ENCODE data around the gene JPT2.
A peak's percentile ranks its signal among the peaks of the same experiment; 100 is the strongest.

JPT2 gene

GRCh38 chr16:1677942-1678499 is at the start of gene JPT2:
Gene JPT2, plus strand, starts transcription at chr16:1678279. Its CDS starts 34 bp downstream, at chr16:1678313.
- peak; percentile 89 for DNase-seq

GRCh38 chr16:1630450-1631213 is 47.4 kb upstream of the JPT2 start:
- DNase-seq = no peak

GRCh38 chr16:1631230-1631629 is 46.8 kb upstream of the JPT2 start:
- no peak for DNase-seq

GRCh38 chr16:1631931-1632637 is 46.0 kb upstream of the JPT2 start:
- no peak for DNase-seq

- no peak for DNase-seq
Observed at GRCh38 chr16:1632638-1632970, 45.5 kb upstream of the JPT2 start.

GRCh38 chr16:1633310-1633709 is 44.8 kb upstream of the JPT2 start:
- DNase-seq = no peak

- no peak for DNase-seq
Observed at GRCh38 chr16:1634541-1634940, 43.5 kb upstream of the JPT2 start.

GRCh38 chr16:1635070-1635469 is 43.0 kb upstream of the JPT2 start:
- no peak for DNase-seq

GRCh38 chr16:1637526-1637925 is 40.6 kb upstream of the JPT2 start:
- DNase-seq = no peak

- DNase-seq = no peak
Observed at GRCh38 chr16:1638757-1639156, 39.3 kb upstream of the JPT2 start.

- DNase-seq = no peak
Observed at GRCh38 chr16:1639282-1639681, 38.8 kb upstream of the JPT2 start.

- no peak for DNase-seq
Observed at GRCh38 chr16:1639860-1640259, 38.2 kb upstream of the JPT2 start.

GRCh38 chr16:1640261-1640941 is 37.7 kb upstream of the JPT2 start:
- DNase-seq = no peak

- DNase-seq = no peak
Observed at GRCh38 chr16:1641261-1641660, 36.8 kb upstream of the JPT2 start.

- no peak for DNase-seq
Observed at GRCh38 chr16:1642148-1642547, 35.9 kb upstream of the JPT2 start.

- DNase-seq = no peak
Observed at GRCh38 chr16:1642753-1643152, 35.3 kb upstream of the JPT2 start.

- DNase-seq = no peak
Observed at GRCh38 chr16:1643521-1643920, 34.6 kb upstream of the JPT2 start.

- no peak for DNase-seq
Observed at GRCh38 chr16:1645914-1646525, 32.1 kb upstream of the JPT2 start.

GRCh38 chr16:1647856-1648255 is 30.2 kb upstream of the JPT2 start:
- DNase-seq = no peak

- DNase-seq = no peak
Observed at GRCh38 chr16:1650131-1650530, 27.9 kb upstream of the JPT2 start.

GRCh38 chr16:1651094-1651973 is 26.7 kb upstream of the JPT2 start:
- no peak for DNase-seq

- DNase-seq = no peak
Observed at GRCh38 chr16:1651974-1652312, 26.1 kb upstream of the JPT2 start.

Measured in KG1 (cell line).